Left forelimb (tissue), 1 donor: ENCODE results near the gene EHD4.

Experiments used
- DNase-seq: peaks from one replicate; pipeline ENCODE4 v3.0.0-alpha.2; 2018; ENCODE audit warnings: low spot score

Gene EHD4

GRCh38 chr15:41895957-41896356 lies 76.4 kb downstream of the EHD4 start:
- no peak for DNase-seq

GRCh38 chr15:41895491-41895890 lies 76.9 kb downstream of the EHD4 start:
- no peak for DNase-seq

- no peak for DNase-seq
These were observed 77.4 kb downstream of the EHD4 start for GRCh38 chr15:41894791-41895463.

- no peak for DNase-seq
These were observed 78.0 kb downstream of the EHD4 start for GRCh38 chr15:41894251-41894790.

- no peak for DNase-seq
These were observed 78.7 kb downstream of the EHD4 start, which contains the start of gene SPTBN5 for GRCh38 chr15:41893422-41894250. TSS of gene SPTBN5 (minus strand) at chr15:41894053. CDS start at chr15:41893497, 556 bp downstream.

GRCh38 chr15:41892621-41893421 lies 79.5 kb downstream of the EHD4 start:
- no peak for DNase-seq

- no peak for DNase-seq
These were observed 80.4 kb downstream of the EHD4 start for GRCh38 chr15:41891946-41892345.

- no peak for DNase-seq
These were observed 81.1 kb downstream of the EHD4 start for GRCh38 chr15:41891226-41891625.

GRCh38 chr15:41890050-41890690 lies 82.2 kb downstream of the EHD4 start:
- no peak for DNase-seq

GRCh38 chr15:41888662-41889253 lies 83.6 kb downstream of the EHD4 start:
- DNase-seq: no peak

GRCh38 chr15:41887893-41888292 lies 84.5 kb downstream of the EHD4 start:
- no peak for DNase-seq

GRCh38 chr15:41887161-41887560 lies 85.2 kb downstream of the EHD4 start:
- DNase-seq: no peak

- no peak for DNase-seq
These were observed 85.6 kb downstream of the EHD4 start for GRCh38 chr15:41886741-41887140.

GRCh38 chr15:41885841-41886240 lies 86.5 kb downstream of the EHD4 start:
- no peak for DNase-seq

GRCh38 chr15:41885321-41885720 lies 87.0 kb downstream of the EHD4 start:
- DNase-seq: no peak

- no peak for DNase-seq
These were observed 87.9 kb downstream of the EHD4 start for GRCh38 chr15:41884458-41884857.

GRCh38 chr15:41883484-41883825 lies 88.9 kb downstream of the EHD4 start:
- DNase-seq: no peak

- DNase-seq: no peak
These were observed 89.5 kb downstream of the EHD4 start for GRCh38 chr15:41882689-41883483.

- DNase-seq: no peak
These were observed 90.3 kb downstream of the EHD4 start for GRCh38 chr15:41881920-41882688.

GRCh38 chr15:41881550-41881919 lies 90.8 kb downstream of the EHD4 start:
- DNase-seq: no peak
